GM18502 (cell line): ENCODE data around the gene USH2A.
"Not testable (repeated sequence)": the region's sequence is repeated elsewhere in the genome, so short reads cannot be mapped to it uniquely, and the experiment has no call there.

Experiments used
- ATAC-seq: cut with Tn5 transposase; IDR thresholded peaks from one replicate; pipeline ENCODE4 v1.9.1; 2021; ENCODE audit warnings: mild to moderate bottlenecking; ENCODE audit not compliant: unreplicated experiment, poor library complexity

The USH2A gene

GRCh38 chr1:216154063-216154462, 269.2 kb downstream of the USH2A start:
- ATAC-seq = no peak

- ATAC-seq = no peak
These were observed 270.1 kb downstream of the USH2A start for GRCh38 chr1:216153130-216153529.

GRCh38 chr1:216145451-216146018, 277.7 kb downstream of the USH2A start:
- not testable (repeated sequence) for ATAC-seq

- no peak for ATAC-seq
These were observed 278.4 kb downstream of the USH2A start for GRCh38 chr1:216144661-216145450.

GRCh38 chr1:216142921-216143320, 280.3 kb downstream of the USH2A start:
- no peak for ATAC-seq

- ATAC-seq = no peak
These were observed 282.3 kb downstream of the USH2A start for GRCh38 chr1:216140730-216141524.

GRCh38 chr1:216124192-216124781, 299.0 kb downstream of the USH2A start:
- ATAC-seq = no peak

- ATAC-seq = no peak
These were observed 299.6 kb downstream of the USH2A start for GRCh38 chr1:216123446-216124191.

- ATAC-seq = peak; percentile 71
These were observed 303.6 kb downstream of the USH2A start for GRCh38 chr1:216119600-216119999.

GRCh38 chr1:216114180-216114579, 309.1 kb downstream of the USH2A start:
- ATAC-seq = no peak

- ATAC-seq = no peak
These were observed 310.1 kb downstream of the USH2A start for GRCh38 chr1:216113181-216113580.

- no peak for ATAC-seq
These were observed 311.4 kb downstream of the USH2A start for GRCh38 chr1:216111842-216112241.

- ATAC-seq = no peak
These were observed 327.8 kb downstream of the USH2A start for GRCh38 chr1:216095400-216095799.

- no peak for ATAC-seq
These were observed 332.7 kb downstream of the USH2A start for GRCh38 chr1:216090556-216090955.

- ATAC-seq = no peak
These were observed 336.6 kb downstream of the USH2A start for GRCh38 chr1:216086678-216087077.

GRCh38 chr1:216081445-216081844, 341.8 kb downstream of the USH2A start:
- no peak for ATAC-seq

GRCh38 chr1:216076751-216077150, 346.5 kb downstream of the USH2A start:
- no peak for ATAC-seq

GRCh38 chr1:216075339-216075738, 347.9 kb downstream of the USH2A start:
- ATAC-seq = no peak

- ATAC-seq = no peak
These were observed 349.3 kb downstream of the USH2A start for GRCh38 chr1:216073793-216074595.
